Uterus (tissue), 2 donors: ENCODE measurements around the gene KRTAP5-1.
"Not testable (repeated sequence)": the region's sequence is repeated elsewhere in the genome, so short reads cannot be mapped to it uniquely, and the experiment has no call there.

Experiments used
- CTCF ChIP-seq, 4 experiments: fragments of 200-600 bp in 2 of 4; fragments of 450-650 bp in 2 of 4; sonication (generic) in 2 of 4; IDR thresholded peaks; one replicate each; pipeline ENCODE4 v1.5.1; 2016 to 2019; ENCODE audit warnings: antibody characterized with exemption in 4 of 4, mild to moderate bottlenecking in 2 of 4, moderate library complexity in 1 of 4
- POLR2A ChIP-seq, 2 donors: fragments of 450-650 bp; IDR thresholded peaks; one replicate each; pipeline ENCODE4 v1.6.1; 2016; ENCODE audit warnings: antibody characterized with exemption in 2 of 2, mild to moderate bottlenecking in 1 of 2, moderate library complexity in 1 of 2

GRCh38 chr11:1582909-1583308 lies 2.2 kb downstream of the KRTAP5-1 start:
- TF ChIP-seq CTCF, POLR2A (IDR thresholded peaks at IDR 0.05): not testable (repeated sequence)
